ENCODE measurements around the gene GRID1. TPM values are rescaled to one million over a fixed set of nuclear protein-coding genes. Genes with fewer than 3 reads are reported as not detected.

Gene GRID1
- total RNA-seq, 1 donor from 2014 or later: 0.75 TPM

- Mint-ChIP-seq H3K27me3 (ENCODE audit: low read depth, unreplicated experiment) (peaks cover 17% of the 10 kb centered on the region), H3K4me1 (ENCODE audit: low read depth, unreplicated experiment) (no peaks in the 10 kb centered on the region), H3K27ac (ENCODE audit: unreplicated experiment) (no peak overlapping the region), H3K36me3 (ENCODE audit: low read depth, unreplicated experiment) (no peaks in the 10 kb centered on the region), H3K9me3 (ENCODE audit: unreplicated experiment) (peaks cover 4% of the 10 kb centered on the region), H3K4me3 (ENCODE audit: unreplicated experiment) (no peak overlapping the region)
- Histone ChIP-seq H3K9ac (ENCODE audit: low read length) (no peak overlapping the region), H3K27me3 (ENCODE audit: insufficient read depth, low read length) (no peaks in the 10 kb centered on the region), H3K9me3 (ENCODE audit: insufficient read depth, low read depth, low read length) (no peaks in the 10 kb centered on the region), H3K4me2 (ENCODE audit: low read length) (no peak overlapping the region), H4K20me1 (ENCODE audit: insufficient read depth, low read length) (no peaks in the 10 kb centered on the region), H3K4me1 (ENCODE audit: insufficient read depth, low read length) (no peaks in the 10 kb centered on the region), H3K4me3 (ENCODE audit: insufficient read depth, low read depth, low read length) (no peak overlapping the region), H3K79me2 (ENCODE audit: insufficient read depth, low read length) (no peaks in the 10 kb centered on the region), H3K36me3 (ENCODE audit: insufficient read depth, low read length) (no peaks in the 10 kb centered on the region), H2AFZ (ENCODE audit: low read depth, low read length) (no peak overlapping the region), H3K27ac (ENCODE audit: low read depth, low read length) (no peak overlapping the region)
- DNase-seq (ENCODE audit: low read depth) (no peak), FAIRE-seq (no peak)
- no peak for TF ChIP-seq EZH2 (IDR thresholded peaks at IDR 0.05; ENCODE audit: insufficient read depth, low read length)
- no peak for TF ChIP-seq CTCF (IDR thresholded peaks at IDR 0.05; ENCODE audit: insufficient read depth, low read depth, low read length)
These were observed 323.4 kb downstream of the GRID1 start for GRCh38 chr10:86043236-86043635.

- Histone ChIP-seq H3K27me3 (ENCODE audit: insufficient read depth, low read length) (no peaks in the 10 kb centered on the region), H3K4me1 (ENCODE audit: insufficient read depth, low read length) (no peaks in the 10 kb centered on the region), H3K4me2 (ENCODE audit: low read length) (no peak overlapping the region), H3K9me3 (ENCODE audit: insufficient read depth, low read depth, low read length) (no peaks in the 10 kb centered on the region), H4K20me1 (ENCODE audit: insufficient read depth, low read length) (no peaks in the 10 kb centered on the region), H3K4me3 (ENCODE audit: insufficient read depth, low read depth, low read length) (no peak overlapping the region), H3K9ac (ENCODE audit: low read length) (no peak overlapping the region), H3K79me2 (ENCODE audit: insufficient read depth, low read length) (no peaks in the 10 kb centered on the region), H3K36me3 (ENCODE audit: insufficient read depth, low read length) (no peaks in the 10 kb centered on the region), H2AFZ (ENCODE audit: low read depth, low read length) (no peak overlapping the region), H3K27ac (ENCODE audit: low read depth, low read length) (no peak overlapping the region)
- H3K4me3 Mint-ChIP-seq (ENCODE audit: unreplicated experiment): no peak overlapping the region
- H3K9me3 Mint-ChIP-seq (ENCODE audit: unreplicated experiment): peaks cover 4% of the 10 kb centered on the region
- DNase-seq (ENCODE audit: low read depth): no peak
- TF ChIP-seq EZH2 (IDR thresholded peaks at IDR 0.05; ENCODE audit: insufficient read depth, low read length) (no peak), CTCF (IDR thresholded peaks at IDR 0.05; ENCODE audit: insufficient read depth, low read depth, low read length) (no peak)
- FAIRE-seq: no peak
- H3K27me3 Mint-ChIP-seq (ENCODE audit: low read depth, unreplicated experiment): peaks cover 17% of the 10 kb centered on the region
- H3K4me1 Mint-ChIP-seq (ENCODE audit: low read depth, unreplicated experiment): no peaks in the 10 kb centered on the region
- H3K36me3 Mint-ChIP-seq (ENCODE audit: low read depth, unreplicated experiment): no peaks in the 10 kb centered on the region
- no peak overlapping the region for H3K27ac Mint-ChIP-seq (ENCODE audit: unreplicated experiment)
These were observed 324.4 kb downstream of the GRID1 start for GRCh38 chr10:86042161-86042560.

- Mint-ChIP-seq H3K4me1 (ENCODE audit: low read depth, unreplicated experiment) (no peaks in the 10 kb centered on the region), H3K27me3 (ENCODE audit: low read depth, unreplicated experiment) (peaks cover 12% of the 10 kb centered on the region), H3K4me3 (ENCODE audit: unreplicated experiment) (no peak overlapping the region), H3K9me3 (ENCODE audit: unreplicated experiment) (peaks cover 4% of the 10 kb centered on the region), H3K27ac (ENCODE audit: unreplicated experiment) (no peak overlapping the region), H3K36me3 (ENCODE audit: low read depth, unreplicated experiment) (no peaks in the 10 kb centered on the region)
- no peaks in the 10 kb centered on the region for H4K20me1 ChIP-seq (ENCODE audit: insufficient read depth, low read length)
- no peak for TF ChIP-seq EZH2 (IDR thresholded peaks at IDR 0.05; ENCODE audit: insufficient read depth, low read length)
- no peak for TF ChIP-seq CTCF (IDR thresholded peaks at IDR 0.05; ENCODE audit: insufficient read depth, low read depth, low read length)
- DNase-seq (ENCODE audit: low read depth) (no peak), FAIRE-seq (no peak)
- no peaks in the 10 kb centered on the region for H3K4me1 ChIP-seq (ENCODE audit: insufficient read depth, low read length)
- no peaks in the 10 kb centered on the region for H3K9me3 ChIP-seq (ENCODE audit: insufficient read depth, low read depth, low read length)
- H3K4me2 ChIP-seq (ENCODE audit: low read length): no peak overlapping the region
- H3K27me3 ChIP-seq (ENCODE audit: insufficient read depth, low read length): no peaks in the 10 kb centered on the region
- H3K4me3 ChIP-seq (ENCODE audit: insufficient read depth, low read depth, low read length): no peak overlapping the region
- no peak overlapping the region for H3K9ac ChIP-seq (ENCODE audit: low read length)
- no peak overlapping the region for H3K27ac ChIP-seq (ENCODE audit: low read depth, low read length)
- H2AFZ ChIP-seq (ENCODE audit: low read depth, low read length): no peak overlapping the region
- no peaks in the 10 kb centered on the region for H3K36me3 ChIP-seq (ENCODE audit: insufficient read depth, low read length)
- no peaks in the 10 kb centered on the region for H3K79me2 ChIP-seq (ENCODE audit: insufficient read depth, low read length)
These were observed 325.5 kb downstream of the GRID1 start for GRCh38 chr10:86041116-86041515.
